DND-41 (cell line): Measurements from ENCODE around the gene PASK.

ENCODE experiments used
- EZH2 ChIP-seq: IDR thresholded peaks from 3 replicates; pipeline ENCODE4 v1.6.1; 2012; ENCODE audit warnings: borderline replicate concordance, low read depth, mild to moderate bottlenecking, moderate library complexity, low read length, inconsistent platforms; ENCODE audit not compliant: severe bottlenecking
- TF ChIP-seq, protein P1 (sequence below): IDR thresholded peaks from 2 replicates; pipeline ENCODE4 v1.5.1; 2012; ENCODE audit warnings: borderline replicate concordance, low read length, moderate library complexity, mild to moderate bottlenecking; ENCODE audit not compliant: poor library complexity, severe bottlenecking; ENCODE audit errors: extremely low read depth

DNA sequence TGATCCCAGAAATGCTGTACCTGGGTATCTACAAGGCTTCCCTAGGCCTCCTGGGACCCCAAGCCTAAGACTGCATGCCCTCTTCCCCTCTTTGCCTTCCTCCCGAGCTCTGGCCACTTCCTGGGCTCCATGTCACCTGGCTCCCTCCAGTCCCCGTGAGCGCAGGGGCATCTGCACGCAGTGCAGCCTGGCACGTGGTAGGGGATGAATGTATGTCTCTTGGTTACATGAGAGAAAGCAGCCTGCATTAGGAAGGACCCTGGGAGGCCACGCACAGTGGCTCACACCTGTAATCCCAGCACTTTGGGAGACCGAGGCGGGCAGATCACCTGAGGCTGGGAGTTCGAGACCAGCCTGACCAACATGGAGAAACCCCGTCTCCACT, 15.8 kb downstream of the PASK start:
- TF ChIP-seq, protein P1, sequence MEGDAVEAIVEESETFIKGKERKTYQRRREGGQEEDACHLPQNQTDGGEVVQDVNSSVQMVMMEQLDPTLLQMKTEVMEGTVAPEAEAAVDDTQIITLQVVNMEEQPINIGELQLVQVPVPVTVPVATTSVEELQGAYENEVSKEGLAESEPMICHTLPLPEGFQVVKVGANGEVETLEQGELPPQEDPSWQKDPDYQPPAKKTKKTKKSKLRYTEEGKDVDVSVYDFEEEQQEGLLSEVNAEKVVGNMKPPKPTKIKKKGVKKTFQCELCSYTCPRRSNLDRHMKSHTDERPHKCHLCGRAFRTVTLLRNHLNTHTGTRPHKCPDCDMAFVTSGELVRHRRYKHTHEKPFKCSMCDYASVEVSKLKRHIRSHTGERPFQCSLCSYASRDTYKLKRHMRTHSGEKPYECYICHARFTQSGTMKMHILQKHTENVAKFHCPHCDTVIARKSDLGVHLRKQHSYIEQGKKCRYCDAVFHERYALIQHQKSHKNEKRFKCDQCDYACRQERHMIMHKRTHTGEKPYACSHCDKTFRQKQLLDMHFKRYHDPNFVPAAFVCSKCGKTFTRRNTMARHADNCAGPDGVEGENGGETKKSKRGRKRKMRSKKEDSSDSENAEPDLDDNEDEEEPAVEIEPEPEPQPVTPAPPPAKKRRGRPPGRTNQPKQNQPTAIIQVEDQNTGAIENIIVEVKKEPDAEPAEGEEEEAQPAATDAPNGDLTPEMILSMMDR, result no peak
- TF ChIP-seq EZH2, result no peak
